GM21576 (cell line): ENCODE results near the gene FAM114A1.
A peak's percentile ranks its signal among the peaks of the same experiment; 100 is the strongest.

ENCODE experiments used
- ATAC-seq: cut with Tn5 transposase; IDR thresholded peaks from one replicate; pipeline ENCODE4 v1.9.1; 2021; ENCODE audit warnings: mild to moderate bottlenecking, moderate library complexity; ENCODE audit not compliant: unreplicated experiment

Gene FAM114A1

GRCh38 chr4:38857354-38858096, 10.1 kb upstream of the FAM114A1 start:
- peak; percentile 60 for ATAC-seq

- ATAC-seq: no peak
These were observed 9.5 kb upstream of the FAM114A1 start for GRCh38 chr4:38858097-38858420.

- ATAC-seq: no peak
These were observed 8.1 kb upstream of the FAM114A1 start for GRCh38 chr4:38859501-38859900.

- no peak for ATAC-seq
These were observed 6.7 kb upstream of the FAM114A1 start for GRCh38 chr4:38860788-38861424.

- ATAC-seq: no peak
These were observed 5.8 kb upstream of the FAM114A1 start for GRCh38 chr4:38861791-38862190.

GRCh38 chr4:38865445-38865844, 2.2 kb upstream of the FAM114A1 start:
- no peak for ATAC-seq

- peak; percentile 25 for ATAC-seq
These were observed 581 bp upstream of the FAM114A1 start for GRCh38 chr4:38866973-38867477.

GRCh38 chr4:38868059-38868960, 704 bp downstream of the FAM114A1 start:
- no peak for ATAC-seq

GRCh38 chr4:38869511-38869910, 1.9 kb downstream of the FAM114A1 start:
- ATAC-seq: no peak

GRCh38 chr4:38870098-38870808, 2.6 kb downstream of the FAM114A1 start:
- no peak for ATAC-seq

- no peak for ATAC-seq
These were observed 4.0 kb downstream of the FAM114A1 start for GRCh38 chr4:38871593-38871992.

- no peak for ATAC-seq
These were observed 5.0 kb downstream of the FAM114A1 start for GRCh38 chr4:38872620-38873019.

GRCh38 chr4:38873290-38873944, 5.8 kb downstream of the FAM114A1 start:
- ATAC-seq: no peak

- ATAC-seq: no peak
These were observed 9.0 kb downstream of the FAM114A1 start for GRCh38 chr4:38876636-38877035.

GRCh38 chr4:38884254-38884653, 16.6 kb downstream of the FAM114A1 start:
- ATAC-seq: no peak

GRCh38 chr4:38889143-38889542, 21.5 kb downstream of the FAM114A1 start:
- peak; percentile 55 for ATAC-seq

GRCh38 chr4:38891051-38891983, 23.7 kb downstream of the FAM114A1 start:
- ATAC-seq: no peak

GRCh38 chr4:38894322-38894982, 26.8 kb downstream of the FAM114A1 start:
- ATAC-seq: no peak

- ATAC-seq: no peak
These were observed 29.3 kb downstream of the FAM114A1 start for GRCh38 chr4:38896940-38897339.
